ENCODE measurements around the gene ETV6.

GRCh38 chr12:11823593-11823992, 174.1 kb downstream of the ETV6 start:
- TF ChIP-seq CTCF (IDR thresholded peaks at IDR 0.05) (no peak), POLR2A (IDR thresholded peaks at IDR 0.05) (no peak), POLR2AphosphoS5 (IDR thresholded peaks at IDR 0.05) (no peak)

Data from upper lobe of left lung (tissue), 4 donors.